Measurements from ENCODE around the gene LCOR. TPM values are rescaled to one million over a fixed set of nuclear protein-coding genes. Genes with fewer than 3 reads are reported as not detected.

Gene LCOR
- total and polyA plus RNA-seq, 4 donors: 3.3 to 68.4 (median 17.9) TPM

- Histone ChIP-seq H3K36me3 (ENCODE audit: control insufficient read depth in 4 of 4, insufficient read depth in 4 of 4, low read length in 4 of 4) (peaks cover 0 to 7% (median 0%) of the 10 kb centered on the region in 4 donors), H3K4me1 (ENCODE audit: control insufficient read depth in 5 of 5, insufficient read depth in 5 of 5, low read length in 5 of 5) (peaks cover 0 to 18% (median 2%) of the 10 kb centered on the region in 5 donors), H3K27me3 (ENCODE audit: control insufficient read depth in 3 of 3, insufficient read depth in 3 of 3, low read length in 2 of 3) (no peaks in the 10 kb centered on the region), H3K4me3 (no peak overlapping the region), H3K27ac (ENCODE audit: low read depth in 1 of 2, low read length in 1 of 2) (no peak overlapping the region), H3K9me3 (ENCODE audit: control insufficient read depth in 4 of 4, insufficient read depth in 3 of 4, low read length in 3 of 4) (no peaks in the 10 kb centered on the region), H3K9ac (ENCODE audit: insufficient read depth in 1 of 2, low read length in 2 of 2) (no peak overlapping the region)
- 86 to 87% methylated on average over 1 of the region's 1 CpG for WGBS, 2 donors
- ATAC-seq (ENCODE audit: insufficient read depth, low FRiP score) (no peak), DNase-seq (no peak)
- TF ChIP-seq, protein P1, sequence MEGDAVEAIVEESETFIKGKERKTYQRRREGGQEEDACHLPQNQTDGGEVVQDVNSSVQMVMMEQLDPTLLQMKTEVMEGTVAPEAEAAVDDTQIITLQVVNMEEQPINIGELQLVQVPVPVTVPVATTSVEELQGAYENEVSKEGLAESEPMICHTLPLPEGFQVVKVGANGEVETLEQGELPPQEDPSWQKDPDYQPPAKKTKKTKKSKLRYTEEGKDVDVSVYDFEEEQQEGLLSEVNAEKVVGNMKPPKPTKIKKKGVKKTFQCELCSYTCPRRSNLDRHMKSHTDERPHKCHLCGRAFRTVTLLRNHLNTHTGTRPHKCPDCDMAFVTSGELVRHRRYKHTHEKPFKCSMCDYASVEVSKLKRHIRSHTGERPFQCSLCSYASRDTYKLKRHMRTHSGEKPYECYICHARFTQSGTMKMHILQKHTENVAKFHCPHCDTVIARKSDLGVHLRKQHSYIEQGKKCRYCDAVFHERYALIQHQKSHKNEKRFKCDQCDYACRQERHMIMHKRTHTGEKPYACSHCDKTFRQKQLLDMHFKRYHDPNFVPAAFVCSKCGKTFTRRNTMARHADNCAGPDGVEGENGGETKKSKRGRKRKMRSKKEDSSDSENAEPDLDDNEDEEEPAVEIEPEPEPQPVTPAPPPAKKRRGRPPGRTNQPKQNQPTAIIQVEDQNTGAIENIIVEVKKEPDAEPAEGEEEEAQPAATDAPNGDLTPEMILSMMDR (IDR thresholded peaks at IDR 0.05; ENCODE audit: control extremely low read depth, extremely low read depth): no peak
Measured at GRCh38 chr10:96902117-96902516, 70.0 kb downstream of the LCOR start.

DNA sequence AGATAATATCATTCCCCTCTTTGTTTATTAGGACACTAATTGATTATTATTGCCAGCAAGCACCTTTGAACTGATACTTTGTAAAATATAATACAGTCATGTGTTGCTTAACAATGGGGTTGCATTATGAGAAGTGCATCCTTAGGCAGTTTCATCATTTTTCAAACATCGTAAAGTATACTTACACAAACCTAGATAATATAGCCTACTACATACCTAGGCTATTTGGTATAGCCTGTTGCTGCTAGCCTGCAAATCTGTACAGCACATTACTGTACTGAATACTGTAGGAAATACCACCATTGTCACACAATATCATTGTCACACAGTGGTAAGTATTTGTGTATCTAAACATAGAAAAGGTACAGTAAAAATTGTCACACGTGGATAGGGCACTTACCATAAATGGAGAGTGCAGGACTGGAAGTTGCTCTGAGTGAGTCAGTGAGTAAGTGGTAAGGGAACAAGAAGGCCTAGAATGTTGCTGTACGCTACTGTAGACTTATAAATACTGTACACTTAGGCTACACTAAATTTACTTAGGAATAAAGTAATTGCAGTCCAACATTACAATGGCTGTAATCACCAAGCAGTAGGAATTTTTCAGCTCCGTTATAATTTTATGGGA lies 70.7 kb downstream of the LCOR start:
- Histone ChIP-seq H3K9ac (ENCODE audit: insufficient read depth in 1 of 2, low read length in 2 of 2) (no peak overlapping the region), H3K36me3 (ENCODE audit: control insufficient read depth in 4 of 4, insufficient read depth in 4 of 4, low read length in 4 of 4) (peaks cover 0 to 7% (median 0%) of the 10 kb centered on the region in 4 donors), H3K4me1 (ENCODE audit: control insufficient read depth in 5 of 5, insufficient read depth in 5 of 5, low read length in 5 of 5) (peaks cover 0 to 18% (median 2%) of the 10 kb centered on the region in 5 donors), H3K27ac (ENCODE audit: low read depth in 1 of 2, low read length in 1 of 2) (no peak overlapping the region), H3K4me3 (no peak overlapping the region), H3K27me3 (ENCODE audit: control insufficient read depth in 3 of 3, insufficient read depth in 3 of 3, low read length in 2 of 3) (no peaks in the 10 kb centered on the region), H3K9me3 (ENCODE audit: control insufficient read depth in 4 of 4, insufficient read depth in 3 of 4, low read length in 3 of 4) (no peaks in the 10 kb centered on the region)
- no peak for DNase-seq
- TF ChIP-seq, protein P1 (IDR thresholded peaks at IDR 0.05; ENCODE audit: control extremely low read depth, extremely low read depth): no peak
- 59 to 70% methylated on average over 4 of the region's 4 CpGs for WGBS, 2 donors
- no peak for ATAC-seq (ENCODE audit: insufficient read depth, low FRiP score)

DNA sequence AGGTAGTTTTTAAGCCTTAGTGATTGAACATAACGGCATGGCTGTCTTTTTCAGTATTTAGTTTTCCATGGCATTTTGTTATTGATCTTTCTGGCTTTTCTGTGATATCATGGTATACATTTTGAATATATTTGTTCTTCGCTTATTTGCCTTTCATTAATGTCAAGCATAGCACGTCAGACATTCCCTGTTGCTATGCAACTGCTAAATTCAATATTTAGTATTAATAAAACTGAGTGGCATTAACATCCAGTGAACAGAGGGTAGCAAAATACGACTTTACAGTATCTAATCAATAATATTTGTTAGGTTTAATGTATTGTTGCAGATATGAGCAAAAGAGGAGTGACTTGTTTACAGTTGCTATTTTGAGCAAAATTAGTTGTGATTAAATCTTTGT lies 72.5 kb downstream of the LCOR start:
- DNase-seq (no peak), ATAC-seq (ENCODE audit: insufficient read depth, low FRiP score) (no peak)
- TF ChIP-seq, protein P1 (IDR thresholded peaks at IDR 0.05; ENCODE audit: control extremely low read depth, extremely low read depth): no peak
- Histone ChIP-seq H3K36me3 (ENCODE audit: control insufficient read depth in 4 of 4, insufficient read depth in 4 of 4, low read length in 4 of 4) (peaks cover 0 to 12% (median 0%) of the 10 kb centered on the region in 4 donors), H3K4me1 (ENCODE audit: control insufficient read depth in 5 of 5, insufficient read depth in 5 of 5, low read length in 5 of 5) (peaks cover 0 to 12% (median 2%) of the 10 kb centered on the region in 5 donors), H3K9me3 (ENCODE audit: control insufficient read depth in 4 of 4, insufficient read depth in 3 of 4, low read length in 3 of 4) (no peaks in the 10 kb centered on the region), H3K27me3 (ENCODE audit: control insufficient read depth in 3 of 3, insufficient read depth in 3 of 3, low read length in 2 of 3) (no peaks in the 10 kb centered on the region), H3K9ac (ENCODE audit: insufficient read depth in 1 of 2, low read length in 2 of 2) (no peak overlapping the region), H3K27ac (ENCODE audit: low read depth in 1 of 2, low read length in 1 of 2) (no peak overlapping the region), H3K4me3 (no peak overlapping the region)
- 88 to 92% methylated on average over 4 of the region's 4 CpGs for WGBS, 2 donors

- Histone ChIP-seq H3K9ac (ENCODE audit: insufficient read depth in 1 of 2, low read length in 2 of 2) (no peak overlapping the region), H3K36me3 (ENCODE audit: control insufficient read depth in 4 of 4, insufficient read depth in 4 of 4, low read length in 4 of 4) (peaks cover 0 to 8% (median 0%) of the 10 kb centered on the region in 4 donors), H3K27me3 (ENCODE audit: control insufficient read depth in 3 of 3, insufficient read depth in 3 of 3, low read length in 2 of 3) (no peaks in the 10 kb centered on the region), H3K9me3 (ENCODE audit: control insufficient read depth in 4 of 4, insufficient read depth in 3 of 4, low read length in 3 of 4) (no peaks in the 10 kb centered on the region), H3K4me1 (ENCODE audit: control insufficient read depth in 5 of 5, insufficient read depth in 5 of 5, low read length in 5 of 5) (peaks cover 0 to 12% (median 1%) of the 10 kb centered on the region in 5 donors), H3K4me3 (no peak overlapping the region), H3K27ac (ENCODE audit: low read depth in 1 of 2, low read length in 1 of 2) (no peak overlapping the region)
- TF ChIP-seq, protein P1 (IDR thresholded peaks at IDR 0.05; ENCODE audit: control extremely low read depth, extremely low read depth): no peak
- DNase-seq (no peak), ATAC-seq (ENCODE audit: insufficient read depth, low FRiP score) (no peak)
Measured at GRCh38 chr10:96906864-96907263, 74.8 kb downstream of the LCOR start.

All from lung (tissue), 12 donors.